Measurements from ENCODE around the gene COL23A1.

DNA sequence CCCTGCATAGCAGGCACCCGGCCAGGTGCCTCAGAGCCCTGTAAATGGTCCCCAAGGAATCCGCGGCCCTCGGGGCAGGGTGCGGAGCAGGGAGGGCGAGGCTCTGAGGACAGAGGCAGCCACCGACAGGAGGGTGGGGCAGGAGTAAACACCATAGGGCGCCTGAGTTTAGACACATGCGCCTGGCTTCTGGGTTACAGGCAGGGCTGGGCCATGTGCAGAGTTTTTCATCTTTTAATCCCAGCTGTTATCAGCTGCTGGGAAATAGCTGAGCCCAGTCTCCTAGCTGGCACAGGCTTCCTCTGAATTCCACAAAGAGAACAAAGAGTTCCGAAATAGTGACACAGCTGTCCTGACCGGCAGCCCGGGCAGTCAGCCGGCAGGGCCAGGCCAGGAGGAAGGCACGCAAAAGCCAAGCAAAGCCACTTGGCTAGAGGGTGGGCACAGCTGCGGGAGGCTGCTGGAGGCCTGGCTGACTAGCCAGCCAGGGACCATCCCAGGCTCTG, 258.6 kb downstream of the COL23A1 start:
- TF ChIP-seq SUZ12 (IDR thresholded peaks at IDR 0.05; ENCODE audit: low read length): no peak
- TF ChIP-seq CBX5 (IDR thresholded peaks at IDR 0.05; ENCODE audit: low read depth, low read length): no peak

Measured in H1 (cell line).